Parathyroid adenoma (tissue), 2 donors: Measurements from ENCODE around the gene TRIM26.

Experiments used
- H2AFZ ChIP-seq: fragments of 300-600 bp; sonication (generic); one replicate; pipeline ENCODE4 v1.7.0; 2017; ENCODE audit warnings: antibody characterized with exemption, mild to moderate bottlenecking
- H3K27ac ChIP-seq: fragments of 300-600 bp; sonication (generic); one replicate; pipeline ENCODE4 v1.7.0; 2017
- H3K27me3 ChIP-seq: fragments of 300-600 bp; sonication (generic); one replicate; pipeline ENCODE4 v1.7.0; 2017; ENCODE audit warnings: low read length; ENCODE audit not compliant: control insufficient read depth, insufficient read depth
- H3K36me3 ChIP-seq: fragments of 300-600 bp; sonication (generic); one replicate; pipeline ENCODE4 v1.7.0; 2017; ENCODE audit warnings: low read length; ENCODE audit not compliant: control insufficient read depth, insufficient read depth
- H3K4me1 ChIP-seq: fragments of 300-600 bp; sonication (generic); one replicate; pipeline ENCODE4 v1.7.0; 2017; ENCODE audit warnings: control low read depth
- H3K4me2 ChIP-seq: fragments of 300-600 bp; sonication (generic); one replicate; pipeline ENCODE4 v1.7.0; 2017; ENCODE audit warnings: low read length
- H3K4me3 ChIP-seq: fragments of 300-600 bp; sonication (generic); one replicate; pipeline ENCODE4 v1.7.0; 2017; ENCODE audit warnings: low read depth, low read length
- H3K79me2 ChIP-seq: fragments of 300-600 bp; sonication (generic); one replicate; pipeline ENCODE4 v1.7.0; 2017; ENCODE audit warnings: control low read depth
- H3K9ac ChIP-seq: fragments of 300-600 bp; sonication (generic); one replicate; pipeline ENCODE4 v1.7.0; 2017; ENCODE audit warnings: mild to moderate bottlenecking
- H3K9me3 ChIP-seq: fragments of 300-600 bp; sonication (generic); one replicate; pipeline ENCODE4 v1.7.0; 2017; ENCODE audit warnings: low read length; ENCODE audit not compliant: control insufficient read depth
- TF ChIP-seq, protein P1 (sequence below): fragments of 300-600 bp; sonication (generic); IDR thresholded peaks from one replicate; pipeline ENCODE4 v1.7.0; 2017; ENCODE audit warnings: antibody characterized with exemption, mild to moderate bottlenecking
- donor health status: primary hyperparathyroidism.

TRIM26 gene

DNA sequence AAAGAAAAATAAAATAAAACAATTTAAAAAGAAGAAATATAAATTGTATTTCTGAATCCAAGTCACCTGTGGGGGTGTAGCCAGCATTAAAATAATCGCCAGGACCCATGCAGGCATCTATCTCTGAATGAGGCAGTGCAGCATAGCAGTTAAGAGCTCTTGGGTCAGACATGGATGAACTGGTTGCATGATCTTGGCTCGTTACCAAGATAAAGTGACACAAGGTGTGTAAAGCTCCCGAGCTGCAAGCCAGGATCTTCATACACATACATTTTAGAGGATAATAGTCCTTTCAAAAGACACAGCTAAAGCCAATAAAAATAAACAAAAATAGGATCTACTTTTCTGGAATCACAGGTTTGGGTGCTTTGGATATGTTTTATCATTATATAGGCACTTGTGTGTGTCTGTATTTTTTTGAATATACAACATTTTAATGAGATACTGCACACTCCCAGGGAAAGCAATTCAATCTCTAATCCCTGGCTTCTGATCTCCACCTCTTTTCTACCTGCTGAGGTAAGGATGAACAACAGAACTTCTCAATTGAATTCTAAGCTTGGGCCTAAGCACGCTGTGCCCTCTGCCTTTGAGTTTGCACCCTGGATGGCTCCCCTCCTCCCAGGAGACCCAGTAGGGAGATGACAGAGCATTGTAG is 61.1 kb downstream of the TRIM26 start:
- Histone ChIP-seq H3K9ac (no peak overlapping the region), H3K9me3 (no peaks in the 10 kb centered on the region), H3K4me2 (no peak overlapping the region), H2AFZ (no peak overlapping the region), H3K27me3 (no peaks in the 10 kb centered on the region), H3K27ac (no peak overlapping the region), H3K4me3 (no peak overlapping the region), H3K36me3 (no peaks in the 10 kb centered on the region), H3K79me2 (no peaks in the 10 kb centered on the region), H3K4me1 (no peaks in the 10 kb centered on the region)
- TF ChIP-seq, protein P1, sequence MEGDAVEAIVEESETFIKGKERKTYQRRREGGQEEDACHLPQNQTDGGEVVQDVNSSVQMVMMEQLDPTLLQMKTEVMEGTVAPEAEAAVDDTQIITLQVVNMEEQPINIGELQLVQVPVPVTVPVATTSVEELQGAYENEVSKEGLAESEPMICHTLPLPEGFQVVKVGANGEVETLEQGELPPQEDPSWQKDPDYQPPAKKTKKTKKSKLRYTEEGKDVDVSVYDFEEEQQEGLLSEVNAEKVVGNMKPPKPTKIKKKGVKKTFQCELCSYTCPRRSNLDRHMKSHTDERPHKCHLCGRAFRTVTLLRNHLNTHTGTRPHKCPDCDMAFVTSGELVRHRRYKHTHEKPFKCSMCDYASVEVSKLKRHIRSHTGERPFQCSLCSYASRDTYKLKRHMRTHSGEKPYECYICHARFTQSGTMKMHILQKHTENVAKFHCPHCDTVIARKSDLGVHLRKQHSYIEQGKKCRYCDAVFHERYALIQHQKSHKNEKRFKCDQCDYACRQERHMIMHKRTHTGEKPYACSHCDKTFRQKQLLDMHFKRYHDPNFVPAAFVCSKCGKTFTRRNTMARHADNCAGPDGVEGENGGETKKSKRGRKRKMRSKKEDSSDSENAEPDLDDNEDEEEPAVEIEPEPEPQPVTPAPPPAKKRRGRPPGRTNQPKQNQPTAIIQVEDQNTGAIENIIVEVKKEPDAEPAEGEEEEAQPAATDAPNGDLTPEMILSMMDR: no peak

DNA sequence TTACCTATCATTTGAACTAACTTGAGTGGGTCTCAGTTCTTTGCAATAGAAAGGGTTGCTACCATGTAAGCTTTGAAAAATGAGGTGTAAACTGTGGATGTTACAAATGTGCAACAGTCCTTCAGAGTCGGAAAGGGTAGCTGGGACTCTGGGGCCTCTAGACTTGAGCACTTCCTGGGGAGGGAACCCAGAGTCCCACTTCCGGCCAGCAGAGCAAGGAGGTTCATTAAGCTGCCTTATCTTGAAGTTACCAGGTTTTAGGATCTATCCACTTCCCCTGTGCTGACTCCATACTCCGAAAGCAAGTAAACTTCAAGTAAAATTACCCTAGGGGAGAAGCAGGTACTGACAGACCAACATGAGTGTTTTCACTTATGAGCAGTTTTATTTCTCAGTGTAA is 61.6 kb downstream of the TRIM26 start:
- Histone ChIP-seq H3K4me2 (no peak overlapping the region), H3K9me3 (no peaks in the 10 kb centered on the region), H3K4me3 (no peak overlapping the region), H3K79me2 (no peaks in the 10 kb centered on the region), H3K36me3 (no peaks in the 10 kb centered on the region), H3K9ac (no peak overlapping the region), H3K27me3 (no peaks in the 10 kb centered on the region), H3K27ac (no peak overlapping the region), H3K4me1 (no peaks in the 10 kb centered on the region), H2AFZ (no peak overlapping the region)
- TF ChIP-seq, protein P1: no peak

DNA sequence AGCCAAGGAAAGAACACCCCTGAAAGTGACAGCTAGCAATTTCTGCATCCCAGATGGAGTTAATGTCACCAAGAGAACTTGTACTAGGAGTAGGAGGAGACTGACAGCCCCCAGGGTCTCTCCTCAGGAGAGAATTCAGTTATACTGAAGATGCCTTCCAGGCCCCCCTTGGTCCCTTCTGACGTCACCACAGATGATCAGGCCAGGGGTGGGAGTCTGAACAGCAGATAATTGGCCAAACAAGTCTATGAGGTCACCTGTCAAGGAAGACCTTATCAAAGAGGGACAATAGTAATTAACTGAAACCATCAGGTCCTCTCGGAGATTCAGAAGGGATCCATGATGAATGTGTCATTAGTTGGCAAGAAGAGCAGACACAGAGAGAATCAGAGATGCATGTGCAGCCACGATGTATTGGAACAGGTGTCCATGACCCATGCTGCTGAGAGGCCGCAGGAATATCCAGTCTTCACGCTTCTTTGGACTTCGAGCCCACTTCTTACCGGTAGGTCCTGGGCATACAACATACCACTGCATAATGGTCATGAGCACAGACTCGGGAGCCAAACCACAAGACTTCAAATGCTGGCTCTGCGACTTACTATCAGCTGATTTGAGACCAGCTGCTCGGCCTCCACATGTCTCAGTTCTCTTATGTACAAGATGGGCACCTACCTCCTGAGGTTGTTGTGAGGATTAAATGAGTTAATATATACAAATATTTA is 62.4 kb downstream of the TRIM26 start:
- Histone ChIP-seq H3K79me2 (no peaks in the 10 kb centered on the region), H3K9ac (no peak overlapping the region), H3K27me3 (no peaks in the 10 kb centered on the region), H2AFZ (no peak overlapping the region), H3K4me3 (no peak overlapping the region), H3K4me2 (no peak overlapping the region), H3K27ac (no peak overlapping the region), H3K36me3 (no peaks in the 10 kb centered on the region), H3K9me3 (no peaks in the 10 kb centered on the region), H3K4me1 (no peaks in the 10 kb centered on the region)
- TF ChIP-seq, protein P1: no peak

- no peaks in the 10 kb centered on the region for H3K79me2 ChIP-seq
Observed at GRCh38 chr6:30149858-30150550, 63.2 kb downstream of the TRIM26 start.

More at GRCh38 chr6:30149858-30150550, 63.2 kb downstream of the TRIM26 start:
- Histone ChIP-seq H2AFZ (no peak overlapping the region), H3K4me3 (no peak overlapping the region), H3K27me3 (no peaks in the 10 kb centered on the region), H3K36me3 (no peaks in the 10 kb centered on the region), H3K4me1 (no peaks in the 10 kb centered on the region), H3K9me3 (no peaks in the 10 kb centered on the region), H3K9ac (no peak overlapping the region), H3K27ac (no peak overlapping the region), H3K4me2 (no peak overlapping the region)
- TF ChIP-seq, protein P1: no peak
